Kidney (tissue), 14 donors: ENCODE results near the gene RTKN. TPM values are rescaled to one million over a fixed set of nuclear protein-coding genes. Genes with fewer than 3 reads are reported as not detected.
"Not testable (repeated sequence)": the region's sequence is repeated elsewhere in the genome, so short reads cannot be mapped to it uniquely, and the experiment has no call there.

Experiments
- DNase-seq, 5 donors: peaks; one replicate each; pipeline ENCODE4 v3.0.0-alpha.2; 2013 to 2020
- FAIRE-seq: peaks from 2 replicates; lab custom pipeline; 2012; peaks lifted over from hg19 to GRCh38; lab: Jason Lieb, UNC
- H3K27ac ChIP-seq, 2 donors: one replicate each; pipeline ENCODE4 v1.7.0; 2013; ENCODE audit warnings: low read depth in 2 of 2, low read length in 2 of 2, inconsistent platforms in 1 of 2
- H3K27me3 ChIP-seq: one replicate; pipeline ENCODE4 v1.7.1; 2013; ENCODE audit warnings: low read length, inconsistent platforms; ENCODE audit not compliant: control insufficient read depth, insufficient read depth
- H3K36me3 ChIP-seq, 3 donors: one replicate each; pipeline versions ENCODE4 v1.7.0 to v1.7.1; 2013; ENCODE audit warnings: low read length in 3 of 3, control low read depth in 1 of 3, inconsistent platforms in 1 of 3; ENCODE audit not compliant: insufficient read depth in 3 of 3, control insufficient read depth in 2 of 3
- H3K4me1 ChIP-seq, 3 donors: one replicate each; pipeline versions ENCODE4 v1.7.0 to v1.7.1; 2013; ENCODE audit warnings: low read length in 3 of 3, inconsistent platforms in 1 of 3, low read depth in 1 of 3; ENCODE audit not compliant: control insufficient read depth in 2 of 3, insufficient read depth in 2 of 3
- H3K4me3 ChIP-seq, 3 donors: one replicate each; pipeline versions ENCODE4 v1.7.0 to v1.8.1; 2013; ENCODE audit warnings: low read length in 3 of 3, control low read depth in 1 of 3, inconsistent platforms in 1 of 3
- H3K9ac ChIP-seq, 3 donors: one replicate each; pipeline versions ENCODE4 v1.7.0 to v1.7.1; 2013; ENCODE audit warnings: low read length in 3 of 3, control low read depth in 1 of 3, inconsistent platforms in 1 of 3
- H3K9me3 ChIP-seq, 3 donors: one replicate each; pipeline versions ENCODE4 v1.7.0 to v1.7.1; 2013; ENCODE audit warnings: low read length in 3 of 3, control low read depth in 1 of 3, inconsistent platforms in 1 of 3; ENCODE audit not compliant: control insufficient read depth in 2 of 3, insufficient read depth in 1 of 3
- intact Hi-C: fragments of 100-400 bp; cut with DNase I; formaldehyde crosslinking; loops from one replicate; pipeline ENCODE4 v1.11.1; 2022
- polyA plus RNA-seq: library from polyadenylated mRNA; stranded (reverse); fragments of 350-450 nt; fragmentation: Illumina TruSeq; extraction: RNeasy Lipid Tissue Mini Kit (QIAGEN cat#74804); gene quantifications from one replicate; pipeline ENCODE4 v1.2.3, GENCODE V29; 2014; ENCODE audit warnings: low read depth, low replicate concordance; ENCODE audit not compliant: insufficient read depth
- total RNA-seq: library from RNA; stranded (reverse); fragmentation: NEBNext Ultra II Directional; extraction: Animal tissue kit (Norgen Biotek cat#: 25700); gene quantifications from one replicate; pipeline ENCODE4 v1.2.1, GENCODE V29; 2021
- TF ChIP-seq, protein P1 (sequence below): IDR thresholded peaks from 3 replicates; pipeline ENCODE4 v1.5.1; 2012; ENCODE audit warnings: mild to moderate bottlenecking, moderate library complexity, borderline replicate concordance; ENCODE audit not compliant: insufficient read depth; ENCODE audit errors: extremely low read depth
- donor health status: control.
- donor health status: control.
- donor health status: control.
- donor health status: control.
- donor health status: control.
- donor health status: DM: yes; HTN: yes; CAD: no.
- donor health status: Normal renal cell carcinoma (clear cell type).

The RTKN gene
- total and polyA plus RNA-seq, 2 donors from 2014 or later, result 76.4 to 95.6 TPM

DNA sequence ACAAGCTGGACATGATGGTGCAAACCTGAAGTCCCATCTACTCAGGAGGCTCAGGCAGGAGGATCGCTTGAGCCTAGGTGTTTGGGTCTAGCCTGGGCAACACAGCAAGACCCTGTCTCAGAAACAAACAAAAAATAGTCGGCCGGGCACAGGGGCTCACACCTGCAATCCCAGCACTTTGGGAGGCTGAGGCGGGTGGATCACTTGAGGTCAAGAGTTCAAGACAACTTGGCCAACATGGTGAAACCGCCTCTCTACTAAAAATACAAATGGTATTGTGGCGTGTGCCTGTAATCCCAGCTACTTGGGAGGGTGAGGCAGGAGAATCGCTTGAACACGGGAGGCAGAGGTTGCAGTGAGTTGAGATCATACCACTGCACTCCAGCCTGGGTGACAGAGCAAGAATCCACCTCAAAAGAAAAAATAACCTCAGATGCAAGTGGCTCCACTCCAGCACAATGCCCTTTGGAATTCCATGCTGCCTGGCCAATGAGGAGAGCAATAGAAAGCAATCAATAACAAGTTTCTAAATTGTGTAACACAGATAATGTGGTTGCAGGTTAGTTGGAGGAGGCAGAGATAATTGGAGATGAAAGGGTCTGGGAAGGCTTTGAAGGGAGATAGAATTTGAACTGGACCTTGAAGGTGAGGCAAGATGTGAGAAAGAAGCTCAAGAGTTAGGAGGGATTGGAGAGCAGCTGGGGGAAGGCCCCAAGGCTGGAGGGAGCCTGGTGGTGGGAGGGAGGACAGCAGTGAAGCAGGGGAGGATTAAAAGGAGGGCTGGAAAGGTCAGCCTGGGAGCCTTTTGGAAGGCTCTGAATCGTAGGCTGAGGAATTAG, 47.1 kb upstream of the RTKN start:
- H3K27ac ChIP-seq, result no peak overlapping the region
- no peak for DNase-seq
- H3K9ac ChIP-seq, result no peak overlapping the region
- no peak for FAIRE-seq
- H3K27me3 ChIP-seq, result no peaks in the 10 kb centered on the region
- H3K36me3 ChIP-seq, result peaks cover 0 to 30% (median 28%) of the 10 kb centered on the region in 3 donors
- TF ChIP-seq, protein P1, sequence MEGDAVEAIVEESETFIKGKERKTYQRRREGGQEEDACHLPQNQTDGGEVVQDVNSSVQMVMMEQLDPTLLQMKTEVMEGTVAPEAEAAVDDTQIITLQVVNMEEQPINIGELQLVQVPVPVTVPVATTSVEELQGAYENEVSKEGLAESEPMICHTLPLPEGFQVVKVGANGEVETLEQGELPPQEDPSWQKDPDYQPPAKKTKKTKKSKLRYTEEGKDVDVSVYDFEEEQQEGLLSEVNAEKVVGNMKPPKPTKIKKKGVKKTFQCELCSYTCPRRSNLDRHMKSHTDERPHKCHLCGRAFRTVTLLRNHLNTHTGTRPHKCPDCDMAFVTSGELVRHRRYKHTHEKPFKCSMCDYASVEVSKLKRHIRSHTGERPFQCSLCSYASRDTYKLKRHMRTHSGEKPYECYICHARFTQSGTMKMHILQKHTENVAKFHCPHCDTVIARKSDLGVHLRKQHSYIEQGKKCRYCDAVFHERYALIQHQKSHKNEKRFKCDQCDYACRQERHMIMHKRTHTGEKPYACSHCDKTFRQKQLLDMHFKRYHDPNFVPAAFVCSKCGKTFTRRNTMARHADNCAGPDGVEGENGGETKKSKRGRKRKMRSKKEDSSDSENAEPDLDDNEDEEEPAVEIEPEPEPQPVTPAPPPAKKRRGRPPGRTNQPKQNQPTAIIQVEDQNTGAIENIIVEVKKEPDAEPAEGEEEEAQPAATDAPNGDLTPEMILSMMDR, result no peak
- H3K4me3 ChIP-seq, result no peak overlapping the region
- H3K4me1 ChIP-seq, result no peaks in the 10 kb centered on the region
- intact Hi-C loops, result loop anchor here (5.0 kb wide), 1 partner anchor 98 kb away; no protein-coding TSS in a partner anchor
- H3K9me3 ChIP-seq, result no peaks in the 10 kb centered on the region

- DNase-seq (no peak), FAIRE-seq (no peak)
- H3K4me3 ChIP-seq, result no peak overlapping the region
- intact Hi-C loops, result loop anchor here (5.0 kb wide), 1 partner anchor 101 kb away; no protein-coding TSS in a partner anchor
- H3K4me1 ChIP-seq, result peaks cover 0 to 13% (median 6%) of the 10 kb centered on the region in 3 donors
- H3K27me3 ChIP-seq, result no peaks in the 10 kb centered on the region
- no peak overlapping the region for H3K9ac ChIP-seq
- H3K36me3 ChIP-seq, result peaks cover 0 to 13% (median 11%) of the 10 kb centered on the region in 3 donors
- TF ChIP-seq, protein P1, result no peak
- no peaks in the 10 kb centered on the region for H3K9me3 ChIP-seq
- H3K27ac ChIP-seq, result no peak overlapping the region
Measured at GRCh38 chr2:74486141-74486540, 44.4 kb upstream of the RTKN start.

DNA sequence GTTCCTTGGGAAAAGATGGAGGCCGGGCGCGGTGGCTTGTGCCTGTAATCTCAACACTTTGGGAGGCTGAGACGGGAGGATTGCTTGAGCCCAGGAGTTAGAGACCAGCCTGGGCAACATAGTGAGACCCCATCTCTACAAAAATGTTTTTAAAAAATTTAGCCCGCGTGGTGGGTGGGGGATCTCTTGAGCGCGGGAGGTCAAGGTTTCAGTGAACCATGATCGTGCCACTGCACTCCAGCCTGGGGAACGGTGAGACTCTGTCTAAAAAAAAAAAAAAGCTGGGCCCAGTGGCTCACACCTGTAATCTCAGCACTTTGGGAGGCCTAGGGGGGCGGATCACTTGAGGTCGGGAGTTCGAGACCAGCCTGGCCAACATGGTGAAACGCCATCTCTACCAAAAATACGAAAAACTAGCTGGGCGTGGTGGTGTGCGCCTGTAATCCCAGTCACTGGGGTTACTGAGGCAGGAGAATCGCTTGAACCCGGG, 42.0 kb upstream of the RTKN start:
- peaks cover 0 to 20% (median 6%) of the 10 kb centered on the region in 3 donors for H3K4me1 ChIP-seq
- DNase-seq, H3K27ac ChIP-seq, intact Hi-C loops, H3K27me3 ChIP-seq, H3K9me3 ChIP-seq, FAIRE-seq, H3K36me3 ChIP-seq: not testable (repeated sequence)
- H3K4me3 ChIP-seq, result peak overlapping the region; percentile 95 to 100 (median 99)
- peak overlapping the region; percentile 68 to 98 (median 85) for H3K9ac ChIP-seq
